GM10248 (cell line): ENCODE measurements around the gene LDB1.

Experiments used
- CTCF ChIA-PET: fragments of 300-600 bp; sonication (Branson Sonifier 250); formaldehyde crosslinking; extraction: SDS; loops from one replicate; lab custom pipeline; 2021; ENCODE audit warnings: antibody characterized with exemption; lab: Yijun Ruan, JAX
- POLR2A ChIA-PET: fragments of 350-650 bp; sonication (Branson Sonifier 250); formaldehyde crosslinking; extraction: SDS; loops from one replicate; lab custom pipeline; 2020; ENCODE audit warnings: antibody characterized with exemption; lab: Yijun Ruan, JAX
- DNase-seq: peaks from one replicate; pipeline ENCODE4 v3.0.0; 2012; ENCODE audit errors: extremely low spot score
- TF ChIP-seq, protein P1 (sequence below): IDR thresholded peaks from 2 replicates; pipeline ENCODE4 v1.5.1; 2012; ENCODE audit warnings: mild to moderate bottlenecking, low read depth; ENCODE audit errors: extremely low read depth, missing control alignments, control extremely low read depth

LDB1 gene

DNA sequence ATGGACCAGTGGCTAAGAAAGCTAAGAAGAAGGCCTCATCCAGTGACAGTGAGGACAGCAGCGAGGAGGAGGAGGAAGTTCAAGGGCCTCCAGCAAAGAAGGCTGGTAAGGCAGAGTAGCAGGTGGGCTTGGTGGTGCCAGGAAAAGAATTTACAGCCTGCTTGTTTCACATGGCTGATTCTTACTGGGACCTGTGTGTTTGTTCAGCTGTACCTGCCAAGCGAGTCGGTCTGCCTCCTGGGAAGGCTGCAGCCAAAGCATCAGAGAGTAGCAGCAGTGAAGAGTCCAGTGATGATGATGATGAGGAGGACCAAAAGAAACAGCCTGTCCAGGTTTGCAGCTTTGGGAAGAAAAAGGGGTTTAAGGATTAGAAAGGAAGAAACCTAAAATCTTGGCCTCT, 37.1 kb upstream of the LDB1 start:
- ChIA-PET CTCF (interaction anchor here (0.6 to 5.4 kb wide), 4 partner anchors 12 to 265 kb away, joined by 3 to 70 read pairs (median 4); no protein-coding TSS in a partner anchor), POLR2A (interaction anchor here (0.6 to 1.5 kb wide), 2 partner anchors 11 to 225 kb away, joined by 3 to 10 read pairs; no protein-coding TSS in a partner anchor)
- TF ChIP-seq, protein P1, sequence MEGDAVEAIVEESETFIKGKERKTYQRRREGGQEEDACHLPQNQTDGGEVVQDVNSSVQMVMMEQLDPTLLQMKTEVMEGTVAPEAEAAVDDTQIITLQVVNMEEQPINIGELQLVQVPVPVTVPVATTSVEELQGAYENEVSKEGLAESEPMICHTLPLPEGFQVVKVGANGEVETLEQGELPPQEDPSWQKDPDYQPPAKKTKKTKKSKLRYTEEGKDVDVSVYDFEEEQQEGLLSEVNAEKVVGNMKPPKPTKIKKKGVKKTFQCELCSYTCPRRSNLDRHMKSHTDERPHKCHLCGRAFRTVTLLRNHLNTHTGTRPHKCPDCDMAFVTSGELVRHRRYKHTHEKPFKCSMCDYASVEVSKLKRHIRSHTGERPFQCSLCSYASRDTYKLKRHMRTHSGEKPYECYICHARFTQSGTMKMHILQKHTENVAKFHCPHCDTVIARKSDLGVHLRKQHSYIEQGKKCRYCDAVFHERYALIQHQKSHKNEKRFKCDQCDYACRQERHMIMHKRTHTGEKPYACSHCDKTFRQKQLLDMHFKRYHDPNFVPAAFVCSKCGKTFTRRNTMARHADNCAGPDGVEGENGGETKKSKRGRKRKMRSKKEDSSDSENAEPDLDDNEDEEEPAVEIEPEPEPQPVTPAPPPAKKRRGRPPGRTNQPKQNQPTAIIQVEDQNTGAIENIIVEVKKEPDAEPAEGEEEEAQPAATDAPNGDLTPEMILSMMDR: no peak
- DNase-seq: no peak

DNA sequence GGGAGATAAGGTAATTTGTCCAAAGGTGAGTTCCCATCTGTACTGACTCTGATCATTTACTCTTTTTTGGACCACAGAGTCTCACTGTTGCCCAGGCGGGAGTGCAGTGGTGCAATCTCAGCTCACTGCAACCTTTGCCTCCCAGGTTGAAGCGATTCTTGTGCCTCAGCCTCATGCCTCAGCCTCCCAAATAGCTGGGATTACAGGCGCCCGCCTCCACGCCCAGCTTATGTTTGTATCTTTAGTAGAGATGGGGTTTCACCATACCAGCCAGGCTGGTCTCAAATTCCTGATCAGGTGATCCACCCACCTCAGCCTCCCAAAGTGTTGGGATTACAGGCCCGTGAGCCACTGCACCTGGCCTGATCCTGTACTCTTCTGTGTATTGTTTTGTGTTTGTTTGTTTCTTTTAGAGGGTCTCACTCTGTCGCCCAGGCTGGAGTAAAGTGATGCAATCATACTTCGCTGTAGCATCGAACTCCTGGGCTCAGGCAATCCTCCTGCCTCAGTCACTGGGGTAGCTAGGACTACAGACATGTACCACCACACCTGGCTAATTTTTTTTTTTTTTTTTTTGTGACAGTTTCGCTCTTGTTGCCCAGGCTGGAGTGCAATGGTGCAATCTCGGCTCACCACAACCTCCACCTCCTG, 34.4 kb upstream of the LDB1 start:
- TF ChIP-seq, protein P1: no peak
- ChIA-PET POLR2A (interaction anchor here (0.7 kb wide), 1 partner anchor 532 kb away, joined by 3 read pairs; no protein-coding TSS in a partner anchor), CTCF (interaction anchor here (0.6 to 1.2 kb wide), 2 partner anchors 16 to 22 kb away, joined by 3 to 4 read pairs; partner anchors contain the start of gene PPRC1)

DNA sequence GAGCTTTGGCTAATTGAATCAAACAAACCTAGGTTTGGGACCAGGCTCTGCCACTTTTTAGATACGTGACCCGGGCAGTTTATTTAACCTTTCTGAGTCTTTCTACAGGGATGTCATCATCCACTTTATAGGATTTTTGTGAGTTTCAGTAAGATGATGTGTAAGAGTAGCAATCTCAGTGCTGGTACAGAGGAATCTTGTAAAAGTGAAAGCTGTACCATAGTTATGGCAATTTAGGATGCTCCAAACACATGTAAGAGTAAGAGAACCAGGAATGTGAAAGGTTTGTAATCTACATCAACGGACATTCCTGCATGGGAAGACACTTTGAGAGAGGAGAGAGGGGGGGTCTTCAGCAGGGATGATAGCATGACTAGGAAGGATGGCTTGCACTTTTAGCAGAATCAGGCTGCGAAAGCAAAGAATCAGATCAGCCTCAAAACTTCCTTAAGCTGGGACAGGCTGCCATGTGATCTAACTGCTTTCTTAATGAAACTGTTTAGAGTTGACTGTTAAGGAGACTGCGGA, 33.0 kb upstream of the LDB1 start:
- ChIA-PET CTCF (interaction anchor here (1.0 to 1.5 kb wide), 3 partner anchors 18 to 78 kb away, joined by 3 to 4 read pairs (median 4); no protein-coding TSS in a partner anchor), POLR2A (no interaction called here)
- DNase-seq: no peak
- TF ChIP-seq, protein P1: no peak

More for the DNA sequence above, 34.4 kb upstream of the LDB1 start:
- no peak for DNase-seq

DNA sequence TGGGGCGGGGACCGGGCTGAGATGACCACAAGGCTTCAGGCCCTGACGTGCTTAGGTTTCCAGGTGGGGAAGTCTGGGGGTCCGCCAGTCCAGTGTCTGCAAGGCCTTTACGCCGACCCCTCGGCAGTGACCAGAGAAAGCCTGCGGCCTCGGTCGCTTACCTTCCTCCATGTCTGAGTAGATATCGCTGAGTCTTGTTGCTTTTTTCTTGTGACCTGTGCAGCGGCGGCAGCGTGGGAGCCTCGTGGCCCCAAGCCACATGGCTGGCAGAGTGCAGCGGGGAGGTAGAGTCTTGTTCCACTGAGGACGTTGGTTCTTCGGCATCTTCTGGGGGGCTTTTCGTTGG, 32.4 kb upstream of the LDB1 start:
- no peak for DNase-seq
- TF ChIP-seq, protein P1: no peak
- ChIA-PET CTCF (interaction anchor here (1.5 to 3.9 kb wide), 6 partner anchors 14 to 326 kb away, joined by 3 to 17 read pairs (median 4); partner anchors contain the start of gene PPRC1), POLR2A (interaction anchor here (1.0 to 2.5 kb wide), 3 partner anchors 13 to 16 kb away, joined by 3 to 12 read pairs (median 4); no protein-coding TSS in a partner anchor)

DNA sequence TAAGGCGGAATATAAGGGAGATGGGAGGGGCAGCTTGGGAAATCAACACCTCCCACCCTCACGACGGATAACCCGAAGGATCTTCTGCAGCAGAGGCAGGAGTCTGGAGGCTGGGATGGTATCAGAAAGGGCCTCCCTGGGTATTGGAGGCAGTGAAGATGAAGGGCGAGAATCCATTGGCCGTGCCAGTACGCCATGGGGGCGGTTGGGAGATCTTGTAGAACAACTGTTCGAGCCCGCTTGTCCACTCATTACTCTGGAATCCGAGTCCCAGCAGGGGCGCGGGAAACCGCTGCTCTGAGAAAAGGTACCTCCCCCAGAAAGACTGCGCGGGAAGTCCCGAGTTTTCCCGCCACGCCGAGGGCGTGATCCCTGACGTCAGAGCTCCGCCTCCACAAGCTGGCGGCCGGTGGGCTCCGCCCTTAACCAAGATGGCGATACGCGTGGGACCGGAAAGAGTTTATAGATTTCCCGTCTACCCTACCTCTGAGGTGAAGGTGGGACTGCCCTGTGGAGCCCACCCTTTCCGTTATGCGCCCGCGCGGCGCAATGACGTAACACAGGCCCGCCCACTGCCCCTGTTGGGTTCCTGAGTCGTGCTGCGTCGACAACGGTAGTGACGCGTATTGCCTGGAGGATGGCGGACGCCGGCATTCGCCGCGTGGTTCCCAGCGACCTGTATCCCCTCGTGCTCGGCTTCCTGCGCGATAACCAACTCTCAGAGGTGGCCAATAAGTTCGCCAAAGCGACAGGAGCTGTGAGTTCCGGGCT, 31.8 kb upstream of the LDB1 start, which contains the start of gene NOLC1:
Gene NOLC1, plus strand, starts transcription at position 616 of the 771 bp plus-strand sequence. Its CDS starts 22 bp downstream, at position 638.
- ChIA-PET POLR2A (interaction anchor here (0.7 to 2.5 kb wide), 4 partner anchors 12 to 93 kb away, joined by 3 to 12 read pairs (median 4); partner anchors contain the start of gene GBF1), CTCF (interaction anchor here (1.2 to 3.9 kb wide), 7 partner anchors 13 to 327 kb away, joined by 3 to 17 read pairs (median 4); partner anchors contain the start of gene PPRC1)
- peak; percentile 98 for DNase-seq
- TF ChIP-seq, protein P1: no peak
